Measurements from ENCODE around the gene VIP.

Gene VIP

GRCh38 chr6:152783217-152783878 is 32.8 kb downstream of the VIP start:
- DNase-seq: no peak

GRCh38 chr6:152794696-152795095 is 44.1 kb downstream of the VIP start:
- DNase-seq: no peak

GRCh38 chr6:152804150-152804549 is 53.6 kb downstream of the VIP start:
- no peak for DNase-seq
